Left lung (tissue), 10 donors: ENCODE data around the gene SYNDIG1. TPM values are rescaled to one million over a fixed set of nuclear protein-coding genes. Genes with fewer than 3 reads are reported as not detected.

Source experiments
- ATAC-seq: fragments of 200-7000 bp; cut with Tn5 transposase; one replicate; pipeline ENCODE4 v1.9.1; 2020; ENCODE audit warnings: moderate library complexity
- DNase-seq, 4 donors: peaks; one replicate each; pipeline ENCODE4 v3.0.0-alpha.2; 2013 to 2020
- H3K27ac ChIP-seq, 2 donors: fragments of 200-600 bp; sonication (generic) in 1 of 2; one replicate each; pipeline versions ENCODE4 v1.5.0 to v1.8.0; 2020 to 2021
- H3K27me3 ChIP-seq, 2 donors: fragments of 200-600 bp; sonication (generic) in 1 of 2; one replicate each; pipeline versions ENCODE4 v1.5.0 to v1.8.0; 2020 to 2021
- H3K36me3 ChIP-seq, 2 donors: fragments of 200-600 bp; sonication (generic) in 1 of 2; one replicate each; pipeline versions ENCODE4 v1.5.0 to v1.8.0; 2020 to 2021
- H3K4me1 ChIP-seq, 2 donors: fragments of 200-600 bp; one replicate each; pipeline ENCODE4 v1.8.0; 2021
- H3K4me3 ChIP-seq, 2 donors: fragments of 200-600 bp; sonication (generic) in 1 of 2; one replicate each; pipeline versions ENCODE4 v1.5.0 to v1.8.0; 2020 to 2021; ENCODE audit warnings: mild to moderate bottlenecking in 1 of 2
- H3K9me3 ChIP-seq, 2 donors: fragments of 200-600 bp; sonication (generic) in 1 of 2; one replicate each; pipeline versions ENCODE4 v1.5.0 to v1.8.0; 2020 to 2021
- intact Hi-C, 2 donors: fragments of 100-400 bp; cut with DNase I; formaldehyde crosslinking; loops; one replicate each; pipeline versions ENCODE4 v1.11.2 to v1.14.2; 2022
- polyA plus RNA-seq, 6 donors: library from polyadenylated mRNA; unstranded; fragments of 120-200 nt; gene quantifications; one replicate each; pipeline ENCODE4 v1.2.1, GENCODE V29; 2013; ENCODE audit not compliant: insufficient read length in 6 of 6
- total RNA-seq, 2 donors: library from RNA; stranded (reverse); fragmentation: NEBNext Ultra II Directional; extraction: Animal tissue kit (Norgen Biotek cat#: 25700); gene quantifications; one replicate each; pipeline ENCODE4 v1.2.1, GENCODE V29; 2021
- TF ChIP-seq, protein P1 (sequence below), 2 donors: fragments of 200-600 bp; sonication (generic) in 1 of 2; IDR thresholded peaks; one replicate each; pipeline versions ENCODE4 v1.5.0 to v1.8.0; 2021; ENCODE audit warnings: antibody characterized with exemption in 2 of 2
- donor health status: DM: no; HTN: yes; CAD: no.
- donor health status: DM: no; HTN: no; CAD: no.

Gene SYNDIG1
- total and polyA plus RNA-seq, 8 donors = 1.3 to 7.8 (median 5.4) TPM

DNA sequence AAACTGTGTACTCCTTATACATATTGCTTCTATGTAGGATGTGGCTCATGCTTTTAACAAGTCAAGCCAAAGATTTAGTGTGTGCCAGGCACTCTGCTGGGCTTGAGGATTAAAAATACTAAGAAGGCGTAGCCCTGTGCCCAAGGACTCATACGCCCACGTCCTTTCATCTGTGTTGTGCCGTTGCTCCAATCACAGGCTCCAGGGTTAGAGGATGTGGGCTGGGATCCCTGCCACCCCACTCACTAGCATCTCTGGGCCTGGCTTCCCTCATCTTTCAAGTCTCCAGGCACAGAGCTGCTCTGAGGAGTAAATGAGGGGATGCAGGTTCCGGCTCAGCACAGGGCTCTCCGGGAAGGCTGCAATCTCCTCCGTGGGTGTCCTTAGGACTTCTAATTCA is 214.2 kb downstream of the SYNDIG1 start:
- H3K9me3 ChIP-seq = peaks cover 0 to 3% of the 10 kb centered on the region in 2 donors
- H3K4me3 ChIP-seq = no peak overlapping the region
- no peaks in the 10 kb centered on the region for H3K4me1 ChIP-seq
- TF ChIP-seq, protein P1, sequence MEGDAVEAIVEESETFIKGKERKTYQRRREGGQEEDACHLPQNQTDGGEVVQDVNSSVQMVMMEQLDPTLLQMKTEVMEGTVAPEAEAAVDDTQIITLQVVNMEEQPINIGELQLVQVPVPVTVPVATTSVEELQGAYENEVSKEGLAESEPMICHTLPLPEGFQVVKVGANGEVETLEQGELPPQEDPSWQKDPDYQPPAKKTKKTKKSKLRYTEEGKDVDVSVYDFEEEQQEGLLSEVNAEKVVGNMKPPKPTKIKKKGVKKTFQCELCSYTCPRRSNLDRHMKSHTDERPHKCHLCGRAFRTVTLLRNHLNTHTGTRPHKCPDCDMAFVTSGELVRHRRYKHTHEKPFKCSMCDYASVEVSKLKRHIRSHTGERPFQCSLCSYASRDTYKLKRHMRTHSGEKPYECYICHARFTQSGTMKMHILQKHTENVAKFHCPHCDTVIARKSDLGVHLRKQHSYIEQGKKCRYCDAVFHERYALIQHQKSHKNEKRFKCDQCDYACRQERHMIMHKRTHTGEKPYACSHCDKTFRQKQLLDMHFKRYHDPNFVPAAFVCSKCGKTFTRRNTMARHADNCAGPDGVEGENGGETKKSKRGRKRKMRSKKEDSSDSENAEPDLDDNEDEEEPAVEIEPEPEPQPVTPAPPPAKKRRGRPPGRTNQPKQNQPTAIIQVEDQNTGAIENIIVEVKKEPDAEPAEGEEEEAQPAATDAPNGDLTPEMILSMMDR (IDR thresholded peaks at IDR 0.05) = no peak
- no peak for ATAC-seq
- no peaks in the 10 kb centered on the region for H3K36me3 ChIP-seq
- H3K27me3 ChIP-seq = peaks cover 0 to 20% of the 10 kb centered on the region in 2 donors
- H3K27ac ChIP-seq = no peak overlapping the region
- peak in 1 of 4 donors; percentile 15 for DNase-seq
- intact Hi-C loops = no loop called here

DNA sequence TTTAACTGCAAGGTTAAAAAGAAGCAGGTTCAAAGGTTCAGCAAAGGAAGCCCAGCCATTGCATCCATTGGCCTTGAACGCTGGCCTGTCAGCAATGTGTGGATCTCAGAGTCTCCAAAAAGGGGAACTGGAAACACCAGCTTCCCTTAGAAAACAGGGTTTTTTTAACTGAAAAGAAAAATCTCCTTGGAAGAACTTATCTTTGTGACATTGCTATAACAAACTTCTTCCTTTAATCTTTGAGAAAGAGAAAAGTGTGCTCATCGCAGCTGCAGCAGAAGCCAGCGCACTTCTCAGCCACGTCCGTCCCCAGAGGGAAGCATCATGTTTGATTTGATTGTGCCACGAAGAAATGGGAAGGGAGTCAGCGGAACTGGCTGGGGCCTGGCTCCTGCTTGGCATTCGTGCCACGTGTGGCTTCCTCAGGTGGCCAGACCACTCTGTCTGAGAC is 215.0 kb downstream of the SYNDIG1 start:
- no peak overlapping the region for H3K4me3 ChIP-seq
- TF ChIP-seq, protein P1 (IDR thresholded peaks at IDR 0.05) = no peak
- H3K27me3 ChIP-seq = peaks cover 0 to 20% of the 10 kb centered on the region in 2 donors
- intact Hi-C loops = no loop called here
- no peak overlapping the region for H3K27ac ChIP-seq
- no peaks in the 10 kb centered on the region for H3K36me3 ChIP-seq
- peak in 1 of 4 donors; percentile 32 for DNase-seq
- H3K9me3 ChIP-seq = peaks cover 0 to 3% of the 10 kb centered on the region in 2 donors
- ATAC-seq = no peak
- no peaks in the 10 kb centered on the region for H3K4me1 ChIP-seq

- H3K27ac ChIP-seq = no peak overlapping the region
- intact Hi-C loops = no loop called here
- DNase-seq = peak in 1 of 4 donors; percentile 19
- H3K4me1 ChIP-seq = no peaks in the 10 kb centered on the region
- peaks cover 0 to 26% of the 10 kb centered on the region in 2 donors for H3K27me3 ChIP-seq
- ATAC-seq = no peak
- TF ChIP-seq, protein P1 (IDR thresholded peaks at IDR 0.05) = no peak
- H3K4me3 ChIP-seq = no peak overlapping the region
- no peaks in the 10 kb centered on the region for H3K36me3 ChIP-seq
- peaks cover 0 to 3% of the 10 kb centered on the region in 2 donors for H3K9me3 ChIP-seq
Observed at GRCh38 chr20:24684956-24685691, 215.7 kb downstream of the SYNDIG1 start.

- TF ChIP-seq, protein P1 (IDR thresholded peaks at IDR 0.05) = no peak
- Histone ChIP-seq H3K4me1 (no peaks in the 10 kb centered on the region), H3K9me3 (peaks cover 0 to 3% of the 10 kb centered on the region in 2 donors), H3K27me3 (peaks cover 0 to 32% of the 10 kb centered on the region in 2 donors), H3K36me3 (no peaks in the 10 kb centered on the region), H3K27ac (no peak overlapping the region), H3K4me3 (no peak overlapping the region)
- ATAC-seq (no peak), DNase-seq (peak in 1 of 4 donors; percentile 16)
- intact Hi-C loops = no loop called here
Observed at GRCh38 chr20:24685736-24686135, 216.3 kb downstream of the SYNDIG1 start.

DNA sequence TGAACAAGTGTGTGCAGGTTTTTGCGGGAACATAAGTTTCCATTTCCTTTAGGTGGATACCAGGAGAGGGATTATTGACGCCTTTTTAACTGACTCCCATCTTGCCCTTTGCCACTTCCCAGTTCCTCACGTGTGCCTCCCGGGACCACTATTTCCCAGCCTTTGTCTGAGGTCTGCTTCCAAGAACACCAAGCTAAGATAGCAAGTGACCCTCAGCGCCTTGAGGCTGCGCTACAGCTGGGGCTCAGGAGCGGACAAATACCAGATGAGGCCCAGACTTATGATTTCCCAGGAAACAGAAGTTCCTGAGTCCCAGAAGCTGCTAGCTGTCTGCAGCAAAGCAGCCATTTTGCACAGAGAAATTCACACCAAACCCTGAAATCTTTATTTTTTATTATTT is 216.7 kb downstream of the SYNDIG1 start:
- DNase-seq = peak in 1 of 4 donors; percentile 5
- ATAC-seq = no peak
- Histone ChIP-seq H3K4me1 (no peaks in the 10 kb centered on the region), H3K27me3 (peaks cover 0 to 35% of the 10 kb centered on the region in 2 donors), H3K27ac (no peak overlapping the region), H3K36me3 (no peaks in the 10 kb centered on the region), H3K9me3 (peaks cover 0 to 3% of the 10 kb centered on the region in 2 donors), H3K4me3 (no peak overlapping the region)
- TF ChIP-seq, protein P1 (IDR thresholded peaks at IDR 0.05) = no peak
- intact Hi-C loops = no loop called here
